ENCODE measurements around the gene TMEM17.

TMEM17 gene

DNA sequence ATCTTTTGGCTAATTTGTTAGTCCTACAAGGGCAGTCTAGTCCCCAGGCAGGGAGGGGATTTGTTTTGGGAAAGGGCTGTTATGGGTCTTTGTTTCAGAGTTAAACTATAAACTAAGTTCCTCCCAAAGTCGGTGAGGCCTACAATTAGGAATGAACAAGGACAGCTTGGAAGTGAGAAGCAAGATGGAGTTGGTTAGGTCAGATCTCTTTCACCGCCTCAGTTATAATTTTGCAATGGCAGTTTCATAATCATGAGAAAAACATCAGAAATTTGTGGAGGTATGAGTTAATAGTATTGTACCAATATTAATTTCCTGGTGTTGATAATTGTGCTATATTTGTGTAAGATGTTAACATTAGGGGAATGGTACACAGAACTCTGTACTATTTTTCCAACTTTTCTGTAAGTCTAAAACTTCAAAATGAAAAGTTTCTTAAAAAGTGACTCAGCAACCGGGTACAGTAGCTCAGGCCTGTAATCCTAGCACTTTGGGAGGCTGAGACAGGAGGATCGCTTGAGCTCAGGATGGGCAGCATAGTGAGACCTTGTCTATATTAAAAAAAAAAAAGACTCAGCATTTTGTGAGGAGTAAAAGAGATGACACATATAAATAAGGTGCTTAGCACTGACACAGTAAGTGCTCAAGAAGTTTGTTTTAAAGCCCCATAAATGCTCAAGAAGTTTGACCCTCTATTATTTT, 40.8 kb downstream of the TMEM17 start:
- TF ChIP-seq CTCF (IDR thresholded peaks at IDR 0.05; ENCODE audit: low read depth, low read length): no peak
- Histone ChIP-seq H3K4me3 (ENCODE audit: low read depth, low read length) (no peak overlapping the region), H3K9me3 (ENCODE audit: severe bottlenecking) (no peaks in the 10 kb centered on the region), H3K27me3 (ENCODE audit: insufficient read depth, low read depth, severe bottlenecking) (no peaks in the 10 kb centered on the region), H3K36me3 (no peaks in the 10 kb centered on the region), H3K27ac (no peak overlapping the region)
- DNase-seq: no peak

GRCh38 chr2:62464221-62465007, 41.6 kb downstream of the TMEM17 start:
- DNase-seq: no peak
- no peaks in the 10 kb centered on the region for H3K9me3 ChIP-seq (ENCODE audit: severe bottlenecking)
- H3K27me3 ChIP-seq (ENCODE audit: insufficient read depth, low read depth, severe bottlenecking): no peaks in the 10 kb centered on the region
- no peak for TF ChIP-seq CTCF (IDR thresholded peaks at IDR 0.05; ENCODE audit: low read depth, low read length)
- H3K4me3 ChIP-seq (ENCODE audit: low read depth, low read length): no peak overlapping the region
- no peak overlapping the region for H3K27ac ChIP-seq
- H3K36me3 ChIP-seq: no peaks in the 10 kb centered on the region

DNA sequence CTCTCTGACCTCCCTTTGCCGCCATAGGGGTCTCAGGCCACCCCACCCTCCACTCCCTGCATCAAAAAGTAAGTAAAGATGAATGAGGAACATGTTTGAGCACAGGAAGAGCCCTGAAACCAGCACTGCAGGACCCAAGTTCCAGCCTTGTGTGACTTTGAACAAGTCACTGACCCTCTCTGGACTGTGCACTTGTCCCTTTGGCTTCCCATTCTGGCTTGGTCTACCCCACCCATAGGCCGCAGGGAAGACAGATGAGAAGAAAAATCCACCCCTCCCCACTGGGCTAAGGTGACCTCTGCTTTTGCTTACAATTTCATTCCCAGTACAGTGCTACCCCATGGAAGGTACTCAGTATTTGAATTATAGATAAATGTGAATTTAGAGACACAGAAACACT, 43.8 kb downstream of the TMEM17 start:
- no peak for DNase-seq
- H3K36me3 ChIP-seq: no peaks in the 10 kb centered on the region
- H3K27me3 ChIP-seq (ENCODE audit: insufficient read depth, low read depth, severe bottlenecking): no peaks in the 10 kb centered on the region
- H3K27ac ChIP-seq: no peak overlapping the region
- H3K9me3 ChIP-seq (ENCODE audit: severe bottlenecking): no peaks in the 10 kb centered on the region
- no peak for TF ChIP-seq CTCF (IDR thresholded peaks at IDR 0.05; ENCODE audit: low read depth, low read length)
- H3K4me3 ChIP-seq (ENCODE audit: low read depth, low read length): no peak overlapping the region

GRCh38 chr2:62461707-62462106, 44.3 kb downstream of the TMEM17 start:
- Histone ChIP-seq H3K36me3 (no peaks in the 10 kb centered on the region), H3K4me3 (ENCODE audit: low read depth, low read length) (no peak overlapping the region), H3K9me3 (ENCODE audit: severe bottlenecking) (no peaks in the 10 kb centered on the region), H3K27ac (no peak overlapping the region), H3K27me3 (ENCODE audit: insufficient read depth, low read depth, severe bottlenecking) (no peaks in the 10 kb centered on the region)
- no peak for TF ChIP-seq CTCF (IDR thresholded peaks at IDR 0.05; ENCODE audit: low read depth, low read length)
- no peak for DNase-seq

GRCh38 chr2:62461017-62461553, 44.9 kb downstream of the TMEM17 start:
- no peak overlapping the region for H3K27ac ChIP-seq

More at GRCh38 chr2:62461017-62461553, 44.9 kb downstream of the TMEM17 start:
- Histone ChIP-seq H3K36me3 (no peaks in the 10 kb centered on the region), H3K4me3 (ENCODE audit: low read depth, low read length) (no peak overlapping the region), H3K9me3 (ENCODE audit: severe bottlenecking) (no peaks in the 10 kb centered on the region), H3K27me3 (ENCODE audit: insufficient read depth, low read depth, severe bottlenecking) (no peaks in the 10 kb centered on the region)
- no peak for TF ChIP-seq CTCF (IDR thresholded peaks at IDR 0.05; ENCODE audit: low read depth, low read length)
- DNase-seq: no peak

Measured in WERI-Rb-1 (cell line).